Activated naive CD8-positive, alpha-beta T cell treated with anti-CD3 and anti-CD28 coated beads, Interleukin-2, amount 10 ng/mL, durations not matched to agents 7 days and 5 days (primary cell): ENCODE measurements around the gene DDHD1. TPM values are rescaled to one million over a fixed set of nuclear protein-coding genes. Genes with fewer than 3 reads are reported as not detected.

Experiments used
- ATAC-seq: fragments of 150-1000 bp; cut with Tn5 transposase; one replicate; pipeline ENCODE4 v1.10.0; 2021; ENCODE audit warnings: low read depth, moderate library complexity
- POLR2A ChIA-PET: fragments of 350-600 bp; sonication (Branson Sonifier 250); formaldehyde crosslinking; loops from one replicate; lab custom pipeline; 2021; ENCODE audit warnings: antibody characterized with exemption; lab: Charles Lee
- DNase-seq: peaks from one replicate; pipeline ENCODE4 v3.0.0; 2021
- H3K27ac Mint-ChIP-seq: one replicate; pipeline ENCODE4 v1.8.0; 2022; ENCODE audit warnings: mild to moderate bottlenecking, mixed read lengths
- H3K27me3 Mint-ChIP-seq: one replicate; pipeline ENCODE4 v1.8.0; 2022; ENCODE audit warnings: mild to moderate bottlenecking, moderate library complexity, mixed read lengths
- H3K36me3 Mint-ChIP-seq: one replicate; pipeline ENCODE4 v1.8.0; 2021; ENCODE audit warnings: mild to moderate bottlenecking, mixed read lengths
- H3K4me1 Mint-ChIP-seq: one replicate; pipeline ENCODE4 v1.8.0; 2021; ENCODE audit warnings: mixed read lengths
- H3K4me3 Mint-ChIP-seq: one replicate; pipeline ENCODE4 v1.8.0; 2022; ENCODE audit warnings: mild to moderate bottlenecking, moderate library complexity, mixed read lengths
- H3K9me3 Mint-ChIP-seq: one replicate; pipeline ENCODE4 v1.8.0; 2021; ENCODE audit warnings: mixed read lengths
- total RNA-seq, 2 experiments: library from RNA; stranded (reverse); gene quantifications; one replicate each; pipeline ENCODE4 v1.2.3, GENCODE V29; 2021

Gene DDHD1
- total RNA-seq, 2 experiments from 2014 or later = 63.1 to 65.1 TPM

DNA sequence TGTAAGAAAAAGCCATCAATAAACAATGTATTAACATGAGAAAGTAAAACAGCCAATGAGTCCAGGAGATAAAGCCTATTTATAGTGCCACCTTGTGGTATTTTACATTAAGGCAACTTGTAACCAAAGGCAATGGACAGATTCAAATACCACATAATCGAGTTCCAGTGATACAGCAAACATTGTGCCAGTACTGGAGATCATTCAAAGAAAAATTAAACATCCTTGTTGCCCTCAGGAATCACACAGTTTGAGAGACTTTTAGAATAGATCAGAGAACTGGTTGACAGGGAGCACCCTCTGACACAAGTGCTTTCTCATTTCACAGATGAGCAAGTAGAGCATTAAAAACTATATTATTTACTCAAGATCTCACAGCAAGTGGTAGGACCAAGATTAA is 98.1 kb downstream of the DDHD1 start:
- no peak overlapping the region for H3K27ac Mint-ChIP-seq
- no peaks in the 10 kb centered on the region for H3K9me3 Mint-ChIP-seq
- H3K4me1 Mint-ChIP-seq = peaks cover 3% of the 10 kb centered on the region
- POLR2A ChIA-PET = interaction anchor here (2.7 kb wide), 1 partner anchor 97 kb away, joined by 7 read pairs; the partner anchor contains the start of gene DDHD1
- H3K4me3 Mint-ChIP-seq = no peak overlapping the region
- DNase-seq = no peak
- no peaks in the 10 kb centered on the region for H3K27me3 Mint-ChIP-seq
- peak; percentile 47 for ATAC-seq
- peaks cover 20% of the 10 kb centered on the region for H3K36me3 Mint-ChIP-seq

DNA sequence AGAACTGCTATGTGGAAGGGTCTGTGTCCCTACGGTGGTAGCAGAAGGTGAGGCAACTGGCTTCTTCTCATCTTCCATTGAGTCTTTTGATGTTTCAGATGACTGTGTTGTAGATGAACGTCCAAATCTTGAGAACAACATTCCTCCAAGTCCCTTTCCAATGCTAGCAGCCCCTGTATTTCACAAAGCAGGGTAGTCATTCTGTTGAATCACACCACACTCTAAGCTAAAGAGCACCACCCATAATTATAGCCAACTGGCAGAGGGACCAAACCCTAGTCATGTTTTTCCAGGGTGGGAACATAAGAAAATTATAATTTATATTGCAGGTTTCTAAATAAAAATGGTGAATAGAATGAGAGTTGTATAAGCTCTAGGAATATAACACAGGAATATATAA is 98.7 kb downstream of the DDHD1 start:
- no peaks in the 10 kb centered on the region for H3K27me3 Mint-ChIP-seq
- ATAC-seq (no peak), DNase-seq (no peak)
- POLR2A ChIA-PET = interaction anchor here (2.7 kb wide), 1 partner anchor 98 kb away, joined by 7 read pairs; the partner anchor contains the start of gene DDHD1
- no peak overlapping the region for H3K4me3 Mint-ChIP-seq
- peaks cover 21% of the 10 kb centered on the region for H3K36me3 Mint-ChIP-seq
- no peak overlapping the region for H3K27ac Mint-ChIP-seq
- no peaks in the 10 kb centered on the region for H3K9me3 Mint-ChIP-seq
- peaks cover 4% of the 10 kb centered on the region for H3K4me1 Mint-ChIP-seq

DNA sequence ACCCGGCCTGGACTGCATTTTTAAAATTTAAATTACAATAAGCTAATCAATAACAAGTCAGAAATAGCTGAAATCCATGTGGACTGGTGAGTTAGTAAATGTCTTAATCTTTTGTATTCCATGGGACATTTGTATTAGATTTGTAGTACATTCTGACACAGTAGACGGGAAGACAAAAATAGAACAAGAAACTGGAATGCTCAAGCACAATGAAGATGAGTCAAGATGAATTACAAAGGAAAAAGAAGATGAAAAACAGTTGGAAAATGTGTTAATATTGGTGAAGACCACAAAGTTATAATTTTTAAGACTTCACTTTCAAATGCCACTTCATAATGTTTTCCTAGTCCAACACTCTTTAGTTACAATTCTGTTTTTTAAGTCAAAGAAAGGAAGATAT is 104.5 kb downstream of the DDHD1 start:
- Mint-ChIP-seq H3K27me3 (no peaks in the 10 kb centered on the region), H3K4me3 (no peak overlapping the region), H3K36me3 (peaks cover 24% of the 10 kb centered on the region), H3K27ac (no peak overlapping the region), H3K4me1 (peaks cover 2% of the 10 kb centered on the region), H3K9me3 (no peaks in the 10 kb centered on the region)
- DNase-seq (no peak), ATAC-seq (no peak)
- POLR2A ChIA-PET = no interaction called here

DNA sequence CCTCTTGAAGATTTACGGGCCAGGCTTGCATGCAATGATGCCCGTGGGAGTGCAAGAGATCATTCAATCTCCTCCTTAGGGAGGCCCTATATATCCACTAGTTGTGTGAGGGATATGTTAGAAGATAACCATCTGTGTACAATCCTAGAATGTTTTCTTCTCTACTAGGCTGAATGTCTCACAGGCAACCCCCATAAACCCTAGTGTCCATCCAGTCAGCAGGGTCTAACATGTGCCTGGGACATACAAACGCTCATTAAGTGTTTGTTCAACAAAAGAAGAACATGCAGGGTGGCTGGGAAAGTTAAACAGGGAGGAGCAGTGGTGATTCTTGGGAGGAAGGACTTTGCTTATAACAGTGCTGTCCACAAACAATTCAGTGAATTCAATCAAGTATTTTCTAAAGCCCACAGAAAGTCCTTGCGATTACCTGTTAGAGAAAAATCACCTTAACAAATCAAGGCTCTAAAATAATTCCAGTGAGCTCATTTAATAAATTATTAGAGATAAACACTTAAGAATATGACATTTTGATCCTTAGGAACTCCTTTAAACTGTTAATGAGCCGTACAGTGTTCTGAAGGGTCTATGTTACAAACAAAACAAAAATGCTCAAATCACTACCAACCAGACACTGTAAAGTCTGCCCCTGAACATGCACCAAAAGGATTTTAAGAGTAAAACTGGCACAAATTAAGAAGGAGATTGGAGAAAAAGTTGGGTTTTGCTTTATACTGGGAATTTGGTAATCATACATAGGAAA is 105.6 kb downstream of the DDHD1 start:
- Mint-ChIP-seq H3K27ac (no peak overlapping the region), H3K4me1 (peaks cover 2% of the 10 kb centered on the region), H3K36me3 (peaks cover 26% of the 10 kb centered on the region), H3K9me3 (no peaks in the 10 kb centered on the region), H3K4me3 (no peak overlapping the region), H3K27me3 (no peaks in the 10 kb centered on the region)
- ATAC-seq = no peak
- POLR2A ChIA-PET = no interaction called here
- no peak for DNase-seq

DNA sequence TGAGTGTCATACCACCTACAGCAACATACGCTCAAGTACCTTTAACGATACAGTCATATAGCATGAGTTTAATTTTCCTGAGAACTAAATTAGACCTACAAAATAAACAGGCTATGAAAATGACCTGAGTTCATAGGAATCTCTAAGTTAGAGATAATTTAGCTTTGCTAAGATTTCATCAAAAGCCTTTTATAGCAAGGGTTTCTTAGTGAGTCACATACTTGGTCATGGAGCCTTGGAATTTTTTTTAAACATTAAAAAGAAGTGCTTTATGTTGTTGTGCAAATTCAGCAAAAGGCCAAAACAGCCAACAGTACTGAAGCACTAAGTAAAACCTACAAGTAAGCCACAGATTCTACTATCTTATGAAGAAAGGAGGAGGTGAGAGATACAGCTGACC is 108.6 kb downstream of the DDHD1 start:
- Mint-ChIP-seq H3K9me3 (no peaks in the 10 kb centered on the region), H3K4me3 (no peak overlapping the region), H3K27me3 (no peaks in the 10 kb centered on the region), H3K27ac (no peak overlapping the region), H3K36me3 (peaks cover 43% of the 10 kb centered on the region), H3K4me1 (peaks cover 3% of the 10 kb centered on the region)
- ATAC-seq = no peak
- DNase-seq = no peak
- POLR2A ChIA-PET = no interaction called here

DNA sequence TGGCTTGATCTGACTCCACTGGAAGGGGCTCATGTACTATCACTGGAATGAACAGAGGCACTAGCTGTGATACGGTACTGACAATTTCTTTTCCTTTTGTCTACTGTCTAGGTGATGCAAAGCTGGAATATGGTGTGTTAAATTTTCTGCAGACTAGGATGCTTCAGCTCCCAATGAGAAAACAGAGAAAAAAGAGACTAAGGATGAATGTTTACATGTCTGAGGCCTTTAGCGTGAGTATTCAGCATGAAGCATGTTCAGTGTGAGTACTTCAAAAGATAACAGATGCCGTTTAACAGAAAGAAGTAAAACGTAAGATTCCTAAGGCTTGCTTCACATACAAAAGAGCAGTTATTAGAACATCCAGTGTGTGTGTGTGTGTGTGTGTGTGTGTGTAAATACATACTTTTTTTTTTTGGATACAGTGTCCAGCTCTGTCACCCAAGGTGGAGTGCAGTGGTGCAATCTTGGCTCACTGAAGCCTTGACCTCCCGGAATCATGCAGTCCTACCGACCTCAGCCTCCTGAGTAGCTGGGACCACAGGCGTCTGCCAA is 110.0 kb downstream of the DDHD1 start:
- no peak overlapping the region for H3K4me3 Mint-ChIP-seq
- no peak overlapping the region for H3K27ac Mint-ChIP-seq

DNA sequence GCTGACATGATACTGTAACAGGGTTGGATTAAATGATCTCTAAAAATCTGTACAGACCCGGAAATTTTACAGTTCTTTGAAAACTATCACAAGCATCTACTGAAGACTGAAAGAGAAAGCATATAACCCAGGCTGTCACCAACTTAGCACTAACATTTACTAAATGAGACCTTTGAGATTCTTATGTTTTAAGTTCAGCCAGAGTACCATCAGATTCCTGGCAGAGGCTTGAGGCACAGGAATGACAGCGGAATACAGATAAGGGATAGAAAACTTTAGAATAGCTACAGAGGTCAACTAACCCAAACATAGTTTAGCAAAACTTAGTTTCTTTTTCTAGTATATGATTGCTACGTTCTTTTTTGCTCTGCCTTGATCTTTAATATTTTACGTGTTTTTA is 110.6 kb downstream of the DDHD1 start:
- H3K27ac Mint-ChIP-seq = no peak overlapping the region
- no peak for ATAC-seq
- POLR2A ChIA-PET = no interaction called here

More for the DNA sequence above, 110.0 kb downstream of the DDHD1 start:
- Mint-ChIP-seq H3K9me3 (no peaks in the 10 kb centered on the region), H3K36me3 (peaks cover 54% of the 10 kb centered on the region), H3K4me1 (peaks cover 13% of the 10 kb centered on the region), H3K27me3 (no peaks in the 10 kb centered on the region)
- ATAC-seq (no peak), DNase-seq (no peak)
- POLR2A ChIA-PET = no interaction called here

DNA sequence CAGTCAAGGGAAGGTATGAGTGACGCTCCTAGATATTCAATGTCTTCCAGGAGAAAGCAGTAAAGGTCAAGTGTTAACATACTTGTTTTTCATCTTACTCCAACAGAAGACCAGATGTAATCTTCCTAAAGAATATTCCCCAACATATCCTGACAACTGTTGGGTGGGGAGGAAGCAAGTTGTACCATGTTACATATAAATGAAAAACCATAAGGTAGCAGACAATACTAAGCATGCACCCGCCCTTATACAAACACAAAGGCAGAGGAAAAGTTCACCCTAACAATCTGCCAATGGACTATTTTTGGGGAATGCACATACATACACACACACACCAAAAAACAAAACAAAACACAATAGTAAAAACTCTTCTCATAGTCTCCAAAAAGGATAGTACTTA is 112.1 kb downstream of the DDHD1 start:
- no peak overlapping the region for H3K27ac Mint-ChIP-seq
- no peak overlapping the region for H3K4me3 Mint-ChIP-seq
- POLR2A ChIA-PET = no interaction called here
- H3K36me3 Mint-ChIP-seq = peaks cover 66% of the 10 kb centered on the region
- H3K9me3 Mint-ChIP-seq = peaks cover 5% of the 10 kb centered on the region
- no peaks in the 10 kb centered on the region for H3K27me3 Mint-ChIP-seq
- no peak for ATAC-seq
- peaks cover 13% of the 10 kb centered on the region for H3K4me1 Mint-ChIP-seq
- DNase-seq = no peak

More for the DNA sequence above, 110.6 kb downstream of the DDHD1 start:
- peaks cover 58% of the 10 kb centered on the region for H3K36me3 Mint-ChIP-seq
- H3K27me3 Mint-ChIP-seq = no peaks in the 10 kb centered on the region
- H3K4me1 Mint-ChIP-seq = peaks cover 13% of the 10 kb centered on the region
- DNase-seq = no peak
- no peak overlapping the region for H3K4me3 Mint-ChIP-seq
- H3K9me3 Mint-ChIP-seq = peaks cover 5% of the 10 kb centered on the region

DNA sequence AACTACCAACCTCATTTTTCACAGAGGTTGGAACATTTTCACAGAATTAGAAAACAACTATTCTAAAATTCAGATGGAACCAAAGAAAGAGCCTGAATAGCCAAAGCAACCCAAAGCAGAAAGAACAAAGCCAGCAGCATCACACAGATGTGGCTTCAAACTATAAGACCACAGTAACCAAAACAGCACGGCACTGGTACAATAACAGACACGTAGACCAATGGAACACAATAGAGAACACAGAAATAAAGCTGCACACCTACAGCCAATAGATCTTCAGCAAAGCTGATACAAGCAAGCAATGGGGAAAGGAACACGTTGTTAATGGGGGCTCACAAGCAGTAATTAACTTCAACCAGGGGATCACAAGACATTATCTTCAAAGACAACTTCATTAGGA is 114.5 kb downstream of the DDHD1 start:
- Mint-ChIP-seq H3K9me3 (peaks cover 5% of the 10 kb centered on the region), H3K36me3 (peaks cover 68% of the 10 kb centered on the region), H3K27ac (peak overlapping the region; percentile 67), H3K4me1 (peaks cover 21% of the 10 kb centered on the region), H3K27me3 (no peaks in the 10 kb centered on the region), H3K4me3 (peak overlapping the region; percentile 46)
- POLR2A ChIA-PET = no interaction called here
- ATAC-seq = peak; percentile 70
- no peak for DNase-seq

DNA sequence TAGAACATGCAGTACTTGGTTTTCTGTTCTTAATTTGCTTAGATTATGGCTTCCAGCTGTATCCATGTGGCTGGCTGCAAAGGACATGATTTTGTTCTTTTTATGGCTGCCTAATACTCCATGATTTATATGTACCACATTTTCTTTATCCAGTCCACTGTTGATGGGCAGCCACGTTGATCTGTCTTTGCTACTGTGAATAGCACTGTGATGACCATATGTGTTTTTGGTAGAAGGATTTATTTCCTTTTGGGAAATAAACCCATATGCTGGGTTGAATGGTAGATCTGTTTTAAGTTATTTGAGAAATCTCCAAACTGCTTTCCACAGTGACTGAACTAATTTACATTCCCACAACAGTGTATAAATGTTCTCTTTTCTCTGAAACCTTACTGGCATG is 116.1 kb downstream of the DDHD1 start:
- H3K27me3 Mint-ChIP-seq = no peaks in the 10 kb centered on the region
- H3K27ac Mint-ChIP-seq = no peak overlapping the region
- DNase-seq = no peak
- peaks cover 24% of the 10 kb centered on the region for H3K4me1 Mint-ChIP-seq
- H3K9me3 Mint-ChIP-seq = peaks cover 5% of the 10 kb centered on the region
- ATAC-seq = no peak
- POLR2A ChIA-PET = interaction anchor here (1.0 kb wide), 1 partner anchor 9 kb away, joined by 3 read pairs; no protein-coding TSS in a partner anchor
- peaks cover 68% of the 10 kb centered on the region for H3K36me3 Mint-ChIP-seq
- H3K4me3 Mint-ChIP-seq = no peak overlapping the region

DNA sequence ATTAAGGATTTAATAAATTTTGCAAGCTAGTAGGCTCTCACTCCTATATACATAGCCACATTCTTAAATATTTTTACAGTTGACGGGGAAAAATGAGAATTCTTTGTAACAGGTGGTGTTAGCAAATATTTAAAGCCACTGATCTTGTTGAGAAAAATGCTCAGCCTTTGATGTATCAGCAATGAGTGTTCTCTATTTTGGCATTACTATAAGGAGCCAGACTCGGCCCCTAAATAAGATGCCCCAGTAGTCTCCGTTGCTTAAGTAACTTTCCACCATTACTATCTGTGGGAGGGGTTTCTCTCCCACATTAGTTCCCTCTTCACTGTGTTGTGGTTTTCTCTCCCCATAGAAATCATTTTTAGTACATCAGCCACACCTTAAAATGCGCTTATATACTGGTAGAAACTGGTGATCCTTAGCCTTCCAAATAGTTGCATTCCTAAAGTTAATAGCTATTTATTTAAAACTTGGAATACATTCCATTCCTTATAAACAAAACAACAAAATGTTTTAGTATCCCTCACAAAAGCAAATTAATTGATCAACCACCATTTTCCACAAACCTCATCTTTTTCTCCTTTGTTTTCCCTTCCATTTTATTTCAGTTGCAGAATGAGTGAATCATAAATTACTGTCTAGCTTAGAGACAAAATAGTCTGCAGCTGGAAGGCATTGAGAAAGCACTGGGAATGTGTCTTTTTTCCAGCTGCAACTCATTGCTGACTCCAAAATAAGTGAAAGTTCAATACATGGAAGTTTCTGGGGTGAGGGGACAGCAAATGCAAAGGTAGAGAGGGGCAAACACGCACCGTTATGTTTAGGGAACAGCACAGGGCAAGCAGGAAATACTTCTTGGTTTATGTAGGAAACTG is 117.5 kb downstream of the DDHD1 start:
- H3K27ac Mint-ChIP-seq = no peak overlapping the region
- peaks cover 35% of the 10 kb centered on the region for H3K4me1 Mint-ChIP-seq
- ATAC-seq (no peak), DNase-seq (no peak)
- no peaks in the 10 kb centered on the region for H3K27me3 Mint-ChIP-seq
- H3K9me3 Mint-ChIP-seq = peaks cover 5% of the 10 kb centered on the region
- POLR2A ChIA-PET = interaction anchor here (1.0 to 1.6 kb wide), 2 partner anchors 8 to 117 kb away, joined by 3 read pairs; partner anchors contain the start of gene DDHD1
- H3K36me3 Mint-ChIP-seq = peaks cover 58% of the 10 kb centered on the region
- H3K4me3 Mint-ChIP-seq = no peak overlapping the region

DNA sequence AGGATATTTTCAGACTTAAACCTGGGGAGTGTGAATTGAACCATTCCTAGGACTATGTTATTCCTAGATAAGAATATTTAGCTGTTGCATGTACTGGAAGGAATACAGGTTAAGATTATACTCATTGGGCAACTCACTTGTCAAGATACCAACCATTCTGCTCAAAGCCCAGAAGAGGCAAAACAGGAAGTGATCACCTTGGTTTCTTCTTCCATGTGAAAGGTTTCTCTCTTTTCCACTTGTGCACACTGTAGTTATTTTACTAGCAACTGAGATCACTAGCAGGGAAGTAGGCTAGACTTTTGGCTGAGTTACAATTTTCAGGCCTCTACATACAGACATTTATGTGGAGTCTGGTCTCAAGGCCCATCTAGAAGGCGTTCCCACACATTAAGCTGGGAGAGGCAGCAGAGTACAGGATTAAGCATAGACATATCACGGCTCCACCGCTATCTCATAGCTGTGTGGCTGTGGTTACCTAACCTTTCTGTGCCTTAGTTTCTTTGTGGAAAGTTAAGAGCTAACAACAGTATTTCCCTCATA is 118.4 kb downstream of the DDHD1 start:
- H3K27ac Mint-ChIP-seq = no peak overlapping the region
- no peaks in the 10 kb centered on the region for H3K27me3 Mint-ChIP-seq
- no peak for DNase-seq
- peaks cover 42% of the 10 kb centered on the region for H3K4me1 Mint-ChIP-seq
- peaks cover 58% of the 10 kb centered on the region for H3K36me3 Mint-ChIP-seq
- ATAC-seq = no peak
- peaks cover 11% of the 10 kb centered on the region for H3K9me3 Mint-ChIP-seq
- H3K4me3 Mint-ChIP-seq = no peak overlapping the region
- POLR2A ChIA-PET = no interaction called here

DNA sequence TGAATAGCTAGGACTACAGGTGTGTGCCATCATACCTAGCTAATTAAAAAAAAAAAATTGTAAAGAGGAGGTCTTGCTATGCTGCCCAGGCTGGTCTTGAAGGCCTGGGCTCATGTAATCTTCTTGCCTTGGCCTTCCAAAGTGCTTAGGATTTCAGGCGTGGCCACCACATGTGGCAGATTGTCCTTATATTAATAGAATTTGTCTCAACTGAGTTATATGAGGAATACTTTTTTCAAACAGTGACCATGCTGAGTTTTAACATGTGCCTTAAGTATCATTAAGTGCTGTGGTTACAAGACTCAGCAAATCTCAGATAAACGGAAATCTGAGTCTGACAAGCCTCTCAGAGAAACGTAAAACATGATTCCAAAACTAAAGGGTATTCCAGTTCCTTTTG is 119.1 kb downstream of the DDHD1 start:
- H3K4me3 Mint-ChIP-seq = no peak overlapping the region
- no peaks in the 10 kb centered on the region for H3K27me3 Mint-ChIP-seq
- DNase-seq (no peak), ATAC-seq (no peak)
- no peak overlapping the region for H3K27ac Mint-ChIP-seq
- H3K9me3 Mint-ChIP-seq = peaks cover 14% of the 10 kb centered on the region
- POLR2A ChIA-PET = no interaction called here
- peaks cover 55% of the 10 kb centered on the region for H3K36me3 Mint-ChIP-seq
- H3K4me1 Mint-ChIP-seq = peaks cover 40% of the 10 kb centered on the region
